Esophagus squamous epithelium (tissue), 5 donors: ENCODE results near the gene SRGAP1. TPM values are rescaled to one million over a fixed set of nuclear protein-coding genes. Genes with fewer than 3 reads are reported as not detected.
"Not testable (repeated sequence)": the region's sequence is repeated elsewhere in the genome, so short reads cannot be mapped to it uniquely, and the experiment has no call there.

Experiments
- DNase-seq: peaks from one replicate; lab custom pipeline; 2025; lab: John Stamatoyannopoulos, UW
- H3K27ac ChIP-seq, 4 donors: fragments of 200-600 bp; sonication (generic); one replicate each; pipeline ENCODE4 v1.5.1; 2016 to 2019; ENCODE audit warnings: mild to moderate bottlenecking in 1 of 4
- H3K27me3 ChIP-seq, 4 donors: fragments of 200-600 bp; sonication (generic); 1 replicate in 3 of 4; 2 replicates in 1 of 4; pipeline versions ENCODE4 v1.5.1 to v1.6.0; 2017 to 2021; ENCODE audit warnings: antibody characterized with exemption in 1 of 4
- H3K36me3 ChIP-seq, 3 donors: fragments of 200-600 bp; sonication (generic); one replicate each; pipeline ENCODE4 v1.5.1; 2016 to 2019
- H3K4me1 ChIP-seq, 3 donors: fragments of 200-600 bp; sonication (generic); one replicate each; pipeline ENCODE4 v1.5.1; 2017 to 2019
- H3K4me3 ChIP-seq, 4 donors: fragments of 200-600 bp; sonication (generic); 1 replicate in 3 of 4; 2 replicates in 1 of 4; pipeline ENCODE4 v1.5.1; 2016 to 2019; ENCODE audit warnings: mild to moderate bottlenecking in 2 of 4, moderate library complexity in 1 of 4
- H3K9me3 ChIP-seq, 3 donors: fragments of 200-600 bp; sonication (generic); one replicate each; pipeline ENCODE4 v1.5.1; 2016 to 2019
- POLR2A ChIP-seq, 4 donors: fragments of 450-650 bp; IDR thresholded peaks; one replicate each; pipeline ENCODE4 v1.6.1; 2017; ENCODE audit warnings: antibody characterized with exemption in 4 of 4, mild to moderate bottlenecking in 4 of 4, moderate library complexity in 3 of 4
- WGBS, 2 donors: methylation state at CpG; one replicate each; pipeline ENCODE4 v1.1.5; 2018; 5-methylcytosine and 5-hydroxymethylcytosine counted together
- intact Hi-C: fragments of 100-400 bp; cut with DNase I; formaldehyde crosslinking; loops from one replicate; pipeline ENCODE4 v1.15.0; 2022
- total RNA-seq, 4 donors: library from RNA; depleted of rRNA; stranded (reverse); fragments of >200 nt; gene quantifications; one replicate each; pipeline ENCODE4 v1.1.0, GENCODE V29; 2016
- TF ChIP-seq, protein P1 (sequence below), 6 experiments: fragments of 450-650 bp in 4 of 6; fragments of 200-600 bp in 2 of 6; sonication (generic) in 2 of 6; IDR thresholded peaks; one replicate each; pipeline ENCODE4 v1.5.1; 2016 to 2019; ENCODE audit warnings: antibody characterized with exemption in 6 of 6, mild to moderate bottlenecking in 4 of 6, moderate library complexity in 4 of 6
- donor health status: DM: yes; HTN: yes; CAD: no.

The SRGAP1 gene
- total RNA-seq, 4 donors from 2014 or later = 2.0 to 5.3 (median 3.6) TPM

DNA sequence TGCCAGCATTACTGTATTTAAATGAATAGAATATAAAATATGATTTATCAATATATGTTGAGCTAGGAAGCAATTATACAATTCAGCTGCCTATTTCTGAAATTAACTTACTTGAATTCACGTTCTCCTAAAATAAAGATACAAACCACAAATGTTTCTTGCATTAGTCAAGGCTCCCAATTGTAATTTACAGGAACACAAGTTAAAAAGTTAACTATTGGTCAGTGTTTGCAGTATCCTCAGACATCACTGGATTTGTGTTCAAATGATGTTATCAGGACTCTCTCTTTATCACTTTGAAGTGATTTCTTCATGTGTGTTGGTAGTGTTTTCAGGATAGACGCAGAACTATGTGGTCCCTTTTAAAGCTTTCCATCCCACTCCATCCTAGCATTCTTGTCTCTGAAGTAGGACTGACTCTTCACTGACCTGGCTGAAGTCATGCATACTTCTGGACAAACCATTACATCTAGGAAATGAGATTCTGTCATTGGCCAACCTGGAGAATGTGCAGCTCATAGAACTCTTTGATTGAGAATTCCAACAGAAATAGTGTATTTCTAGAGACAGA is 221.5 kb downstream of the SRGAP1 start:
- no peak overlapping the region for H3K4me3 ChIP-seq
- intact Hi-C loops = no loop called here
- no peaks in the 10 kb centered on the region for H3K4me1 ChIP-seq
- 87 to 94% methylated on average over 2 of the region's 2 CpGs for WGBS, 2 donors
- DNase-seq = no peak
- H3K9me3 ChIP-seq = no peaks in the 10 kb centered on the region
- no peak overlapping the region for H3K27ac ChIP-seq
- H3K36me3 ChIP-seq = peaks cover 0 to 17% (median 0%) of the 10 kb centered on the region in 3 donors
- no peaks in the 10 kb centered on the region for H3K27me3 ChIP-seq
- TF ChIP-seq, protein P1, sequence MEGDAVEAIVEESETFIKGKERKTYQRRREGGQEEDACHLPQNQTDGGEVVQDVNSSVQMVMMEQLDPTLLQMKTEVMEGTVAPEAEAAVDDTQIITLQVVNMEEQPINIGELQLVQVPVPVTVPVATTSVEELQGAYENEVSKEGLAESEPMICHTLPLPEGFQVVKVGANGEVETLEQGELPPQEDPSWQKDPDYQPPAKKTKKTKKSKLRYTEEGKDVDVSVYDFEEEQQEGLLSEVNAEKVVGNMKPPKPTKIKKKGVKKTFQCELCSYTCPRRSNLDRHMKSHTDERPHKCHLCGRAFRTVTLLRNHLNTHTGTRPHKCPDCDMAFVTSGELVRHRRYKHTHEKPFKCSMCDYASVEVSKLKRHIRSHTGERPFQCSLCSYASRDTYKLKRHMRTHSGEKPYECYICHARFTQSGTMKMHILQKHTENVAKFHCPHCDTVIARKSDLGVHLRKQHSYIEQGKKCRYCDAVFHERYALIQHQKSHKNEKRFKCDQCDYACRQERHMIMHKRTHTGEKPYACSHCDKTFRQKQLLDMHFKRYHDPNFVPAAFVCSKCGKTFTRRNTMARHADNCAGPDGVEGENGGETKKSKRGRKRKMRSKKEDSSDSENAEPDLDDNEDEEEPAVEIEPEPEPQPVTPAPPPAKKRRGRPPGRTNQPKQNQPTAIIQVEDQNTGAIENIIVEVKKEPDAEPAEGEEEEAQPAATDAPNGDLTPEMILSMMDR (IDR thresholded peaks at IDR 0.05) = no peak
- no peak for TF ChIP-seq POLR2A (IDR thresholded peaks at IDR 0.05)

DNA sequence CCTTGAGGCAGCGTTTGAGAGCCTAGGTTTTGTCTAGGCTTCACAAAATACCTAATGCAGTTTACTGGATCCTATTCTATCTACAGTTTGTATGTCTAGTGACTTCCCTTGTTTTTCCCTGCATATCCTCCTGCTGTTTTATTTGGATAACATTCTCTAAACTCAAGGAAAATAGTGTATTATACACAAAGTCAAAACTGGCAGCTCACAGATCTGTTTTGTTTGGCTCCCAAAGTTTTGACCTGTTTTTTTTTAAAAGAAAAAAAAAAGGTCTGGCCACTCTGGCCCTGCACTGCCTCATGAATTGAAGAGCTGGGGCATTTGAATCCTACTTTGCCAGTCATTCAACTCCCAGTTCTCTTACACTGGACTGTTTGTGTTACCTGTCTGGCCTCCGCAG is 222.3 kb downstream of the SRGAP1 start:
- Histone ChIP-seq H3K4me1 (no peaks in the 10 kb centered on the region), H3K36me3 (peaks cover 0 to 17% (median 0%) of the 10 kb centered on the region in 3 donors), H3K27me3 (no peaks in the 10 kb centered on the region), H3K9me3 (no peaks in the 10 kb centered on the region), H3K4me3 (no peak overlapping the region), H3K27ac (no peak overlapping the region)
- no peak for TF ChIP-seq POLR2A (IDR thresholded peaks at IDR 0.05)
- TF ChIP-seq, protein P1 (IDR thresholded peaks at IDR 0.05) = no peak
- intact Hi-C loops = no loop called here
- WGBS, 2 donors = 84% methylated on average over 2 of the region's 2 CpGs
- DNase-seq = no peak

- Histone ChIP-seq H3K27me3 (no peaks in the 10 kb centered on the region), H3K27ac (no peak overlapping the region), H3K4me1 (no peaks in the 10 kb centered on the region), H3K9me3 (no peaks in the 10 kb centered on the region), H3K36me3 (peaks cover 0 to 8% (median 0%) of the 10 kb centered on the region in 3 donors), H3K4me3 (no peak overlapping the region)
- intact Hi-C loops = no loop called here
- no peak for TF ChIP-seq POLR2A (IDR thresholded peaks at IDR 0.05)
- TF ChIP-seq, protein P1 (IDR thresholded peaks at IDR 0.05) = no peak
- WGBS, 2 donors = 66 to 93% methylated on average over 2 of the region's 2 CpGs
- no peak for DNase-seq
Observed at GRCh38 chr12:64070454-64070853, 226.0 kb downstream of the SRGAP1 start.

DNA sequence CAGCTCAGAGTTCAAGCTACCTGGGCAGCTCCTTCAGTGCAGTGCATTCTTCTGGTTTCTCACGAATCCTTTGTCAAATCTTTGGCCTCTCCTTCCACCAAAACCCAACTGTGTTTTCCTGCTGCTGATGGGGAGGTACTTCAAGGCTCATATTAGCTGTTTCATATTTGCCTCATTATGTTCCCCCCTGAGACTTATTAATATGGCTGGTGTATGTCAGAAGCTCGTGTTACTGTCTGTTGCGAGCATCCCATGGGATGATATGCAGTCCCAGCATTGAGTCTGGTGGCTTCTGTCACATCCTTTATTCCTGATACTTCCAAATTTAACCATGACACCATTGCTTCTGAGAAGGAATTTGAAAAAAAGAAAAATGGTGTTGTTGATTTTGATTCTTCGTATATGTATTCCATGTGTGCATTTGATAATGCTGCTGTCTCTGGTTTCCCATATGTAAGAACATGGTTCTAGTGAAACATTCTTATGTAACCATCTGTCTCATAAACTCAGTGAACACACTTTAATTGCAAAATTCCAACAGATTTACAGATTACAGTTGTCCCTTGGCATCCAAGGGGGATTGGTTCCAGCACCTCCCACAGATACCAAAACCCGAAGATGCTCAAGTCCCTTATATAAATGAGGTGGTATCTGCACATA is 228.5 kb downstream of the SRGAP1 start:
- TF ChIP-seq, protein P1 (IDR thresholded peaks at IDR 0.05) = no peak
- no peak for TF ChIP-seq POLR2A (IDR thresholded peaks at IDR 0.05)

GRCh38 chr12:64076565-64076964 is 232.1 kb downstream of the SRGAP1 start:
- intact Hi-C loops, H3K36me3 ChIP-seq, H3K27me3 ChIP-seq, H3K4me3 ChIP-seq, DNase-seq, H3K27ac ChIP-seq, H3K9me3 ChIP-seq: not testable (repeated sequence)
- WGBS, 2 donors = 68 to 90% methylated on average over 3 to 9 of the region's 9 CpGs
- H3K4me1 ChIP-seq = peaks cover 0 to 17% (median 9%) of the 10 kb centered on the region in 3 donors

More for the DNA sequence above, 228.5 kb downstream of the SRGAP1 start:
- H3K27ac ChIP-seq = no peak overlapping the region
- no peak for DNase-seq
- H3K36me3 ChIP-seq = no peaks in the 10 kb centered on the region
- H3K4me1 ChIP-seq = no peaks in the 10 kb centered on the region
- no peak overlapping the region for H3K4me3 ChIP-seq
- no peaks in the 10 kb centered on the region for H3K9me3 ChIP-seq
- intact Hi-C loops = no loop called here
- WGBS, 2 donors = 89 to 91% methylated on average over 5 of the region's 5 CpGs
- no peaks in the 10 kb centered on the region for H3K27me3 ChIP-seq
